Measurements from ENCODE around the gene ADAMTS14.

ADAMTS14 gene

DNA sequence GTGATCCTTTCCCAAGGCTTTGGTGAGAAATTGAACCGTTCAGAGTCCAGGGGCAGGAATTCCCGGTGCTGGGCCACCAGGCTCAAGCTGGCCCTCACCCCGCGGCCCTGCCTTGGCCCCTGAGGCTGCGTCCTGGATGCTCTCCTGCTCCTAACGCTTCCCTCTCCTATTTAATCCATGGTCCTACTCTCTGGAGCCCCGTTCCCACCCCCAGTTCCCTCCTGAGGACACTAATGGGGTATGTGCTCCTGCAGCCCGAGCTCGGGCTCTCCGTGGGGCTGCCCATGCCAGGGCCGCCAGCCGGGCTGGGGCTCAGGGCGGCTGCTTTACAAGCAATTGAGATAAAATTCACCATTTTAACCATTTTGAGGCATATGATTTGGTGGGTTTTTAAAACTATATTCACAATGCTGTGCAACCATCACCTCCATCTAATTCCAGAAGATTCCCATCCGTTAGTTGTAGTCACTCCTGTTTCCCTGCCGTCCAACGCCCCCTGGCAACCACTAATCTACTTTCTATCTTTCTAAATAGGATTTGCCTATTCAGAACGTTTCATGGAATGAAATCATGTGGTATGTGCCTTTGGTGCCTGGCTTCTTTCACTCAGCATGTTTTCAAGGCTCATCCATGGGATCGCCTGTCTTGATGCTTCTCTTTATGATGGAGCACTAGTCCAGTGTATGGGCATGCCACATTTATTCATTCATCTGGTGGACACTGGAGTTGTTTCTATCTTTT lies 33.0 kb downstream of the ADAMTS14 start:
- no peak overlapping the region for H3K4me2 ChIP-seq (ENCODE audit: low read length)
- no peaks in the 10 kb centered on the region for H3K36me3 ChIP-seq (ENCODE audit: control insufficient read depth, low read length)
- H3K27me3 ChIP-seq (ENCODE audit: control insufficient read depth, low read length), result no peaks in the 10 kb centered on the region
- H3F3A ChIP-seq (ENCODE audit: control insufficient read depth, insufficient read depth), result no peaks in the 10 kb centered on the region
- no peak overlapping the region for H3K4me3 ChIP-seq (ENCODE audit: low read length)
- H3K79me2 ChIP-seq (ENCODE audit: control insufficient read depth, low read length), result no peaks in the 10 kb centered on the region
- H3K9me2 ChIP-seq (replicated peaks; ENCODE audit: control insufficient read depth, low read length), result no peaks in the 10 kb centered on the region
- no peak for TF ChIP-seq EZH2phosphoT487 (IDR thresholded peaks at IDR 0.05; ENCODE audit: borderline replicate concordance, low read length)
- TF ChIP-seq, protein P1, sequence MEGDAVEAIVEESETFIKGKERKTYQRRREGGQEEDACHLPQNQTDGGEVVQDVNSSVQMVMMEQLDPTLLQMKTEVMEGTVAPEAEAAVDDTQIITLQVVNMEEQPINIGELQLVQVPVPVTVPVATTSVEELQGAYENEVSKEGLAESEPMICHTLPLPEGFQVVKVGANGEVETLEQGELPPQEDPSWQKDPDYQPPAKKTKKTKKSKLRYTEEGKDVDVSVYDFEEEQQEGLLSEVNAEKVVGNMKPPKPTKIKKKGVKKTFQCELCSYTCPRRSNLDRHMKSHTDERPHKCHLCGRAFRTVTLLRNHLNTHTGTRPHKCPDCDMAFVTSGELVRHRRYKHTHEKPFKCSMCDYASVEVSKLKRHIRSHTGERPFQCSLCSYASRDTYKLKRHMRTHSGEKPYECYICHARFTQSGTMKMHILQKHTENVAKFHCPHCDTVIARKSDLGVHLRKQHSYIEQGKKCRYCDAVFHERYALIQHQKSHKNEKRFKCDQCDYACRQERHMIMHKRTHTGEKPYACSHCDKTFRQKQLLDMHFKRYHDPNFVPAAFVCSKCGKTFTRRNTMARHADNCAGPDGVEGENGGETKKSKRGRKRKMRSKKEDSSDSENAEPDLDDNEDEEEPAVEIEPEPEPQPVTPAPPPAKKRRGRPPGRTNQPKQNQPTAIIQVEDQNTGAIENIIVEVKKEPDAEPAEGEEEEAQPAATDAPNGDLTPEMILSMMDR (IDR thresholded peaks at IDR 0.05; ENCODE audit: low read depth, low read length, poor library complexity, severe bottlenecking), result no peak
- H3K27ac ChIP-seq (ENCODE audit: low read depth, low read length), result no peak overlapping the region
- no peaks in the 10 kb centered on the region for H3K9me3 ChIP-seq (ENCODE audit: control insufficient read depth, insufficient read depth, low read length)
- no peaks in the 10 kb centered on the region for H4K20me1 ChIP-seq (ENCODE audit: control insufficient read depth, insufficient read depth, low read depth, low read length)
- H3K4me1 ChIP-seq (ENCODE audit: control insufficient read depth, low read length), result no peaks in the 10 kb centered on the region

DNA sequence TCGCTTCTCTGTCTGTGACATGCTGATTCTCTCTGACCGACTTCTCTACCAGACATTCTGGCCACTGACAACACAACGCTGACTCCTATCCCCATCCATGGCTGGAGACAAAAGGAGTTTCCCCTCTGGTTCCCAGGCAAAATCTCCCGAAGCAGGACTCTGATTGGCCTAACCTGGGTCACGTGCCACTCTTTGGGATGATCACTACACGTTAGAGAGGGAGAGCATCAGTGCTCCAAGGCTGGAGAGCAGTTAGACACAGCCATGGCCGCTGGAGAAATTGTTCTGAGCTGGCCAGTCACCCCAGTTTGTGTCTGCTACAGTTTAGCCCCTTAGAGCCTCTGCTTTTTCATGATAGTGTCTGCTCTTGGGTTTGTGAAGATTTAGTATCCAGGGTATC lies 38.9 kb downstream of the ADAMTS14 start:
- H3K27ac ChIP-seq (ENCODE audit: low read depth, low read length), result no peak overlapping the region
- H3K9me2 ChIP-seq (replicated peaks; ENCODE audit: control insufficient read depth, low read length), result no peaks in the 10 kb centered on the region
- no peaks in the 10 kb centered on the region for H3K79me2 ChIP-seq (ENCODE audit: control insufficient read depth, low read length)
- no peak for TF ChIP-seq EZH2phosphoT487 (IDR thresholded peaks at IDR 0.05; ENCODE audit: borderline replicate concordance, low read length)
- TF ChIP-seq, protein P1 (IDR thresholded peaks at IDR 0.05; ENCODE audit: low read depth, low read length, poor library complexity, severe bottlenecking), result no peak
- no peaks in the 10 kb centered on the region for H3K9me3 ChIP-seq (ENCODE audit: control insufficient read depth, insufficient read depth, low read length)
- H3F3A ChIP-seq (ENCODE audit: control insufficient read depth, insufficient read depth), result no peaks in the 10 kb centered on the region
- no peaks in the 10 kb centered on the region for H3K4me1 ChIP-seq (ENCODE audit: control insufficient read depth, low read length)
- no peaks in the 10 kb centered on the region for H3K36me3 ChIP-seq (ENCODE audit: control insufficient read depth, low read length)
- no peak overlapping the region for H3K4me3 ChIP-seq (ENCODE audit: low read length)
- no peak overlapping the region for H3K4me2 ChIP-seq (ENCODE audit: low read length)
- H3K27me3 ChIP-seq (ENCODE audit: control insufficient read depth, low read length), result no peaks in the 10 kb centered on the region
- H4K20me1 ChIP-seq (ENCODE audit: control insufficient read depth, insufficient read depth, low read depth, low read length), result no peaks in the 10 kb centered on the region

DNA sequence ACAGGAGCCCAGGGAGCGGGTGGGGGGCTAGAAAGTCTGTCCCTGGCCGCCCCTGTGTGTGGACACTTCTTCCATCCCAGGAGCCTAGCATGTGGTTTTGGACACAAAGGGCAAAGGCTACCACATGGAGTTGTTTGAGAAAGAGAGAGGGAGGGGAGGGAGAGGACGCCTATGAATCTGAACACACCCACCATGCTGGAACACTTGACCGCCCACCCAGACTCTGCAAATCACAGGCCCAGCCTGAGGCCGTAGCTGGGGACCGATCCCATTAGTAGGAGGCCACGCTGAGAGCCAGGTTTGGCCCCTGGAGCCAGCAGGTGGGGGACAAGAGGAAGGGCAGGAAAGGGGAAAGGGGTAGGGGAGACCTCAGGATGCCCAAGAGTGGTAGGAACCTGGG lies 39.6 kb downstream of the ADAMTS14 start:
- no peaks in the 10 kb centered on the region for H3K36me3 ChIP-seq (ENCODE audit: control insufficient read depth, low read length)
- H3K27me3 ChIP-seq (ENCODE audit: control insufficient read depth, low read length), result no peaks in the 10 kb centered on the region
- no peak overlapping the region for H3K4me3 ChIP-seq (ENCODE audit: low read length)

More for the DNA sequence above, 39.6 kb downstream of the ADAMTS14 start:
- Histone ChIP-seq H3K79me2 (ENCODE audit: control insufficient read depth, low read length) (no peaks in the 10 kb centered on the region), H4K20me1 (ENCODE audit: control insufficient read depth, insufficient read depth, low read depth, low read length) (no peaks in the 10 kb centered on the region), H3K9me2 (replicated peaks; ENCODE audit: control insufficient read depth, low read length) (no peaks in the 10 kb centered on the region), H3F3A (ENCODE audit: control insufficient read depth, insufficient read depth) (no peaks in the 10 kb centered on the region), H3K4me2 (ENCODE audit: low read length) (no peak overlapping the region), H3K9me3 (ENCODE audit: control insufficient read depth, insufficient read depth, low read length) (no peaks in the 10 kb centered on the region), H3K27ac (ENCODE audit: low read depth, low read length) (no peak overlapping the region), H3K4me1 (ENCODE audit: control insufficient read depth, low read length) (no peaks in the 10 kb centered on the region)
- TF ChIP-seq, protein P1 (IDR thresholded peaks at IDR 0.05; ENCODE audit: low read depth, low read length, poor library complexity, severe bottlenecking), result no peak
- TF ChIP-seq EZH2phosphoT487 (IDR thresholded peaks at IDR 0.05; ENCODE audit: borderline replicate concordance, low read length), result no peak

Data from DOHH2 (cell line).